ENCODE measurements around the gene SELENOI.

The SELENOI gene

DNA sequence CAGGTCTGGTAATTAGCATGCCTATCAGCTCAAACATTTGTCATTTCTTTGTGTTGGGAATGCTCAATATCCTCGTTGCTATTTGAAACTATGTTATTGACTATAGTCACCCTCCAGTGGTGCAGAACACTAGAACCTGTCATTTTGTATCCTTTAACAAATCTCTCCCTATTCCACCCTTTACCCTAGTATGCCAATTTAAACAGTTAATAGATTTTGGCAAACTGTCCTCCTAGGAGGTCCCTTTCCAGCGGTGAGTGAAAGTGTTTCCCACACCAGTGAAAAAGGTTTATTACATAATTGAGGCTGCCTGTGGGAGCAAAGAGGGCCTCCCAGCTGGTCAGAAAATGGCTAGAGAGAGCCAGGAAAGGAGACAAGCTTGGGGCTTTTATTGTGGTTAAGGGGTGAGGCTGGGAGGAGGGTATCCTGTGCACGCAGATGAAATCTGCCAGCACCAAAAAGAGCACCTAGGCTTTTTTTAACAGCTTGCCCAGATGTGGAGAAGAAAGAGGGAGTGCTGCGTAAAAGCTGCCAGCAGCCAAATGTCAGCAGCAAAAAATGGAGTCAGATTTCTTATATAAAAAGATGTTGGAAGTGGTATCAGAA is 53.9 kb downstream of the SELENOI start:
- Histone ChIP-seq H2AFZ (ENCODE audit: low read length) (no peak overlapping the region), H3K4me3 (ENCODE audit: low read length) (no peak overlapping the region), H3F3A (ENCODE audit: insufficient read depth, low read length) (0 out of 2 replicates have a peak, but pooled peaks cover 3% of the 10 kb centered on the region), H3K9me2 (replicated peaks; ENCODE audit: insufficient read depth, low read length) (no peaks in the 10 kb centered on the region), H3K4me2 (ENCODE audit: low read depth, low read length) (no peak overlapping the region), H3K36me3 (replicated peaks; ENCODE audit: insufficient read depth, low read length) (no peaks in the 10 kb centered on the region), H4K20me1 (ENCODE audit: insufficient read depth, low read length) (no peaks in the 10 kb centered on the region; the same call in 1 of the 2 replicates), H3K4me1 (ENCODE audit: low read length) (peaks cover 4% of the 10 kb centered on the region; the same call in 1 of the 2 replicates), H3K9ac (ENCODE audit: low read length) (no peak overlapping the region), H3K79me2 (ENCODE audit: low read length) (no peaks in the 10 kb centered on the region), H3K9me3 (replicated peaks; ENCODE audit: insufficient read depth, low read length) (no peaks in the 10 kb centered on the region), H3K27me3 (replicated peaks; ENCODE audit: insufficient read depth, low read length) (no peaks in the 10 kb centered on the region), H3K27ac (ENCODE audit: low read length) (no peak overlapping the region)
- TF ChIP-seq, protein P1, sequence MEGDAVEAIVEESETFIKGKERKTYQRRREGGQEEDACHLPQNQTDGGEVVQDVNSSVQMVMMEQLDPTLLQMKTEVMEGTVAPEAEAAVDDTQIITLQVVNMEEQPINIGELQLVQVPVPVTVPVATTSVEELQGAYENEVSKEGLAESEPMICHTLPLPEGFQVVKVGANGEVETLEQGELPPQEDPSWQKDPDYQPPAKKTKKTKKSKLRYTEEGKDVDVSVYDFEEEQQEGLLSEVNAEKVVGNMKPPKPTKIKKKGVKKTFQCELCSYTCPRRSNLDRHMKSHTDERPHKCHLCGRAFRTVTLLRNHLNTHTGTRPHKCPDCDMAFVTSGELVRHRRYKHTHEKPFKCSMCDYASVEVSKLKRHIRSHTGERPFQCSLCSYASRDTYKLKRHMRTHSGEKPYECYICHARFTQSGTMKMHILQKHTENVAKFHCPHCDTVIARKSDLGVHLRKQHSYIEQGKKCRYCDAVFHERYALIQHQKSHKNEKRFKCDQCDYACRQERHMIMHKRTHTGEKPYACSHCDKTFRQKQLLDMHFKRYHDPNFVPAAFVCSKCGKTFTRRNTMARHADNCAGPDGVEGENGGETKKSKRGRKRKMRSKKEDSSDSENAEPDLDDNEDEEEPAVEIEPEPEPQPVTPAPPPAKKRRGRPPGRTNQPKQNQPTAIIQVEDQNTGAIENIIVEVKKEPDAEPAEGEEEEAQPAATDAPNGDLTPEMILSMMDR (IDR thresholded peaks at IDR 0.05; ENCODE audit: low read length): no peak
- no peak for TF ChIP-seq EZH2 (optimal IDR thresholded peaks at IDR 0.05; ENCODE audit: low read depth, low read length)
- no peak for TF ChIP-seq EZH2phosphoT487 (IDR thresholded peaks at IDR 0.05; ENCODE audit: low read length)
- DNase-seq: no peak

DNA sequence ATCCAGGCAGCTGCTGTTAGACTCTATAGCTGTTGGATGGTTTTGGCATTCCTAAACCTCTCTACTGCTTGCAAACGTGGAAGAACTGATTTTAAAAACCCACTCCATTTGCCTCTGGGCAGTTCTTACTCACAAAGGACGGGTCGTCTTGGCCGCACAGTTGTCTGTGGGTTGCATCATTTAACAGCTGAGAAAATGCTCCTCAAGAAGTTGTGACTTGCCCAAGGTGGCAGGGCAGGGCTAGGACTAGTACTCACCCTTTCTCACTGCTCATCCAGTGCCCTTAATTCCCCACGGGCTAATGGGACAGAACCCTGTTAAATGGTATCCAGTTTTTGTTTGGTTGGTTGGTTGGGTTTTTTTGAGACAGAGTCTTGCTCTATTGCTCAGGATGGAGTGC is 54.8 kb downstream of the SELENOI start:
- H3F3A ChIP-seq (ENCODE audit: insufficient read depth, low read length): 0 out of 2 replicates have a peak, but pooled peaks cover 3% of the 10 kb centered on the region
- no peaks in the 10 kb centered on the region for H3K9me2 ChIP-seq (replicated peaks; ENCODE audit: insufficient read depth, low read length)
- H3K79me2 ChIP-seq (ENCODE audit: low read length): no peaks in the 10 kb centered on the region
- no peak for DNase-seq
- H3K4me1 ChIP-seq (ENCODE audit: low read length): peaks cover 4% of the 10 kb centered on the region; the same call in 1 of the 2 replicates
- no peak overlapping the region for H3K4me3 ChIP-seq (ENCODE audit: low read length)
- no peak overlapping the region for H3K9ac ChIP-seq (ENCODE audit: low read length)
- no peak overlapping the region for H3K4me2 ChIP-seq (ENCODE audit: low read depth, low read length)
- H4K20me1 ChIP-seq (ENCODE audit: insufficient read depth, low read length): no peaks in the 10 kb centered on the region; the same call in 1 of the 2 replicates
- H3K36me3 ChIP-seq (replicated peaks; ENCODE audit: insufficient read depth, low read length): no peaks in the 10 kb centered on the region
- H3K27me3 ChIP-seq (replicated peaks; ENCODE audit: insufficient read depth, low read length): no peaks in the 10 kb centered on the region
- TF ChIP-seq EZH2 (optimal IDR thresholded peaks at IDR 0.05; ENCODE audit: low read depth, low read length) (no peak), EZH2phosphoT487 (IDR thresholded peaks at IDR 0.05; ENCODE audit: low read length) (no peak)
- TF ChIP-seq, protein P1 (IDR thresholded peaks at IDR 0.05; ENCODE audit: low read length): no peak
- no peak overlapping the region for H3K27ac ChIP-seq (ENCODE audit: low read length)
- no peaks in the 10 kb centered on the region for H3K9me3 ChIP-seq (replicated peaks; ENCODE audit: insufficient read depth, low read length)
- H2AFZ ChIP-seq (ENCODE audit: low read length): no peak overlapping the region

DNA sequence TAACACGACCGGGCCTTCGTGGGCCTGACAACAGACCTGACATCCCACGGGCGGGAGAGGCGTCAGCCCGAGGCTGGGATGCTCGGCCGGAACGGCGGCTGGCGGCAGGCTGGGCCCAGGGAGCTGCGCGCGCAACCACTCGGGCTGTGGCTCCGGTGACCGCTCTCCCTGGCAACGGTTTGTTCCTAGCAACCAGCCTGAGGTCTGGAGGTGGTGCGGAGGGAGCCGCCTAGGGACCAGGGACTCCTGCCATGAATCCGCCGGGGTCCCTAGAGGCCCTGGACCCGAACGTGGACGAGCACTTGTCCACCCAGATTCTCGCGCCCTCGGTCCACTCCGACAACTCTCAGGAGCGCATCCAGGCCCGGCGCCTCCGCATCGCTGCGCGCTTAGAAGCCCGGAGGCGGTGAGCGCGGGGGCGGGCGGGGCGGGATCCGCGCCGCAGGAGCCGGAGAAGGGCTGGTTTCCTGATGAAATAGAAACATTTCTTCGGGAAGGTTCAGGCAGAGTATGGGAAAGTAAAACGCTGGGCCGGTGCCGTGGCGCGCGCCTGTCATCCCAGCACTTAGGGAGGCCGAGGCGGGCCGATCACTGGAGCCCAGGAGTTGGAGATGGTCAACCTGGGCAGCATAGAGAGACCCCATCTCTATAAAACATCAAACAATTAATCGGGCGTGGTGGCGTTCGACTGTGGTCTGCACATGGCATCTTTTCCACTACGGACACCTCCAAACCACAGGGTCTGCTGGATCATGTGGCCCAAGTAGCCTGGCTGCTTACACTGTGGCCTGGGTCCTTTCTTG is 56.0 kb downstream of the SELENOI start, which contains the start of gene DRC1:
Gene DRC1 (plus strand): TSS at position 182 of the 803 bp plus-strand sequence. CDS start 70 bp downstream, at position 252.
- no peaks in the 10 kb centered on the region for H3K79me2 ChIP-seq (ENCODE audit: low read length)
- TF ChIP-seq, protein P1 (IDR thresholded peaks at IDR 0.05; ENCODE audit: low read length): no peak
- TF ChIP-seq EZH2 (optimal IDR thresholded peaks at IDR 0.05; ENCODE audit: low read depth, low read length) (no peak), EZH2phosphoT487 (IDR thresholded peaks at IDR 0.05; ENCODE audit: low read length) (no peak)
- H3K9me2 ChIP-seq (replicated peaks; ENCODE audit: insufficient read depth, low read length): no peaks in the 10 kb centered on the region
- no peak within 1 kb of the TSS for H3K4me2 ChIP-seq (ENCODE audit: low read depth, low read length)
- H3K4me1 ChIP-seq (ENCODE audit: low read length): peaks cover 4% of the 10 kb centered on the region; the same call in 1 of the 2 replicates
- no peak within 1 kb of the TSS for H3K4me3 ChIP-seq (ENCODE audit: low read length)
- DNase-seq: no peak
- no peak within 1 kb of the TSS for H3K27ac ChIP-seq (ENCODE audit: low read length)
- H4K20me1 ChIP-seq (ENCODE audit: insufficient read depth, low read length): no peaks in the 10 kb centered on the region
- H3K9ac ChIP-seq (ENCODE audit: low read length): no peak within 1 kb of the TSS
- H2AFZ ChIP-seq (ENCODE audit: low read length): no peak within 1 kb of the TSS
- H3K36me3 ChIP-seq (replicated peaks; ENCODE audit: insufficient read depth, low read length): no peaks in the 10 kb centered on the region
- H3K27me3 ChIP-seq (replicated peaks; ENCODE audit: insufficient read depth, low read length): no peaks in the 10 kb centered on the region
- no peaks in the 10 kb centered on the region for H3K9me3 ChIP-seq (replicated peaks; ENCODE audit: insufficient read depth, low read length)
- 0 out of 2 replicates have a peak, but pooled peaks cover 3% of the 10 kb centered on the region for H3F3A ChIP-seq (ENCODE audit: insufficient read depth, low read length)

All from MM.1S (cell line).